C4-2B (cell line): ENCODE results near the gene P2RX2.
A peak's percentile ranks its signal among the peaks of the same experiment; 100 is the strongest.

Experiments
- H3K27ac ChIP-seq: fragments of 450-650 bp; 2 replicates; pipeline ENCODE4 v1.5.1; 2017
- CTCF ChIP-seq: fragments of 450-650 bp; conservative IDR thresholded peaks from 2 replicates; pipeline ENCODE4 v1.5.1; 2017; ENCODE audit warnings: mild to moderate bottlenecking
- ZFX ChIP-seq: fragments of 450-650 bp; IDR thresholded peaks from 2 replicates; pipeline ENCODE4 v1.6.1; 2017

P2RX2 gene

GRCh38 chr12:132622437-132623071, 4.0 kb downstream of the P2RX2 start:
- peak overlapping the region; percentile 79 for H3K27ac ChIP-seq
- TF ChIP-seq CTCF = no peak
- TF ChIP-seq ZFX = no peak

- TF ChIP-seq ZFX = peak; percentile 39; the same call in 1 of the 2 replicates
- TF ChIP-seq CTCF = no peak
- H3K27ac ChIP-seq = peak overlapping the region; percentile 79
Observed at GRCh38 chr12:132623072-132623869, 4.7 kb downstream of the P2RX2 start.

GRCh38 chr12:132624186-132624855, 5.7 kb downstream of the P2RX2 start:
- TF ChIP-seq ZFX (no peak), CTCF (no peak)
- peak overlapping the region; percentile 79 for H3K27ac ChIP-seq

- TF ChIP-seq ZFX (no peak), CTCF (no peak)
- no peak overlapping the region for H3K27ac ChIP-seq
Observed at GRCh38 chr12:132624910-132625630, 6.5 kb downstream of the P2RX2 start.

GRCh38 chr12:132625731-132626430, 7.3 kb downstream of the P2RX2 start:
- no peak overlapping the region for H3K27ac ChIP-seq
- no peak for TF ChIP-seq CTCF
- TF ChIP-seq ZFX = no peak

- no peak overlapping the region for H3K27ac ChIP-seq
- TF ChIP-seq ZFX = no peak
Observed at GRCh38 chr12:132629330-132629729, 10.8 kb downstream of the P2RX2 start.

- TF ChIP-seq ZFX (no peak), CTCF (no peak)
- H3K27ac ChIP-seq = no peak overlapping the region
Observed at GRCh38 chr12:132630672-132631071, 12.1 kb downstream of the P2RX2 start.
